GM19463 (cell line): Measurements from ENCODE around the gene COA8.
A peak's percentile ranks its signal among the peaks of the same experiment; 100 is the strongest.
"Not testable (repeated sequence)": the region's sequence is repeated elsewhere in the genome, so short reads cannot be mapped to it uniquely, and the experiment has no call there.

Experiments
- ATAC-seq: cut with Tn5 transposase; IDR thresholded peaks from one replicate; pipeline ENCODE4 v1.9.1; 2021; ENCODE audit warnings: mild to moderate bottlenecking, moderate library complexity; ENCODE audit not compliant: unreplicated experiment

COA8 gene

DNA sequence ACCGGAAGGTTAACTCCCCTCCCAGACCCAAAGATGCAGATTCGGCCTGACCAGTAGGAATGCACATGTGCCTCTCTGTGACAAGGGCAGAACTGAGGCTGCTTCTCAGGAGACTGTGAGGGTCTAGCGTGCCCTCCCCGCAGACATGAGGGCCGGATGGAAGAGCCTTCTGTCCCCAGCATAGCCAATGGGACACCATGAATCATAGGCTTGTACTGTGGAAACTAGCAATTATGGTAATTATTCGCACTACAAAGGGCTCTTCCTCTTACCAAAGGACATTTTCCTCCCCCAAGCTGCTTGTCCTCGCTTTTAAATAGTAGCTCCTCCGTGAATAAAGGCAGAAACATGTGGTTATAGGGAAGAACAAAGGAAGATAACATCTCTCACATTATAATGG, 6.2 kb downstream of the COA8 start:
- ATAC-seq, result no peak

DNA sequence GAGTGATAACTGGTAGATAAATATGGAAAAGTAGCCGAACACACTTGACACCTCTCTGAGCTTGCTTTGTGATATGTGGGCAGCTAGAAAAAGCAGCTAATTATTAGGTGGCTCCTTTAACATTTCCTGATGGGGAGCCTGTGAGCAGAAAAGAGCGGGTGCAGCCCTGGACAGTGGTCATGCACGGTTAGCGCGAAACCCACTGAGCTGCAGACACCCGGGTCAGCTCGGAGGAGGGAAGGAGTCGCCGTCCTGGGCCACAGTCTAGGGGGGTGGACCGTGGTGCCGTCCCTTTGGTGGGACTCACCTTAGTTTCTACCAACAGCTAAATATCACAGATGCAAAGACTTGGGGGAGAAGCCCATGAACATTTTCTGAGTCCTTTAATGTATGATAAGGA, 6.6 kb downstream of the COA8 start:
- ATAC-seq, result no peak

DNA sequence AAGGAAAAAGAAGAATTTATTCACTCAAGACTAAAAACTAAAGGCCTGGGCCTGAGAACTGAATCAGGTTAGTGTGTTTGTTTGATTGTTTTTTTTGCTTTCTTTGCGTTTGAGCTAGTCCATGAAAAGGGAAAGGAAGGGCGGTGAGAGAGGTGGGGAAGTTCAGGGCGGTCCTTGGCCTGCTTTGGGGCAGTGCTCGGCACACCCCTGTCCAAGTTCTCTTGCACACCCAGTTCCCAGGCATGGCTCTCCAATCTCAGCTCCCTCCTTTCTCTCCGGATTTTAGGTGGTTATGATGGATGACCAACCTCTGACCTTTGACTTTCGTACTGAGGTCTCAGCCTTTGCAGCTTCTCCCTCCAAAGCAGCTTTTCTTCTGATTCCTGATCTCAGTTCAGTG, 11.3 kb downstream of the COA8 start:
- no peak for ATAC-seq

DNA sequence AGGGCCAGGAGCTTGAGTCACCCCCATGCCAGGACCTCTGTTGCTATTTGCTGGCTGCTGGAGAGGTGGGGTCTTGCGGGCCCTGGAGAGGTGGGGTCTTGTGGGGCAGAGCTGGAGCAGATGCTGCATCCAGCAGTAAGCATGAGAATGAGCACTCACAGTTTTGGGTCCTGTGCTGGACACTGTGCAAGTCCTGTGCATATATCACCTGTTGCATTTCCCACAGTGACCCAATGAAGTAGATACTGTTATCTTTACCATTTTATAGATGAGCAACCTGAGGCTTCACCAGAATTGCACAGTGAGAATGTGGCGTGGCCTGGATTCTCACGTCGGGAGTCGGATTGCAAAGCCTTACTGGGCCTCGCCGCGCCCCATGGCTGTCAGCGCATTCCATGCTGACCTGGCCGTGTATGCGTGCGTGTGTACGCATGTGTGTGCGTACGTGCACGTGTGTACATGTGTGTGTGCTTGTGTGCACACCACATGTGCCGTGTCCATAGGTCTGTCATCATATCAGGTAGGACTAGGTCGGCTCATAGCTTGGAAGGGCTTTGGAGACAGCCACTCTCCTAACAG, 12.0 kb downstream of the COA8 start:
- no peak for ATAC-seq

DNA sequence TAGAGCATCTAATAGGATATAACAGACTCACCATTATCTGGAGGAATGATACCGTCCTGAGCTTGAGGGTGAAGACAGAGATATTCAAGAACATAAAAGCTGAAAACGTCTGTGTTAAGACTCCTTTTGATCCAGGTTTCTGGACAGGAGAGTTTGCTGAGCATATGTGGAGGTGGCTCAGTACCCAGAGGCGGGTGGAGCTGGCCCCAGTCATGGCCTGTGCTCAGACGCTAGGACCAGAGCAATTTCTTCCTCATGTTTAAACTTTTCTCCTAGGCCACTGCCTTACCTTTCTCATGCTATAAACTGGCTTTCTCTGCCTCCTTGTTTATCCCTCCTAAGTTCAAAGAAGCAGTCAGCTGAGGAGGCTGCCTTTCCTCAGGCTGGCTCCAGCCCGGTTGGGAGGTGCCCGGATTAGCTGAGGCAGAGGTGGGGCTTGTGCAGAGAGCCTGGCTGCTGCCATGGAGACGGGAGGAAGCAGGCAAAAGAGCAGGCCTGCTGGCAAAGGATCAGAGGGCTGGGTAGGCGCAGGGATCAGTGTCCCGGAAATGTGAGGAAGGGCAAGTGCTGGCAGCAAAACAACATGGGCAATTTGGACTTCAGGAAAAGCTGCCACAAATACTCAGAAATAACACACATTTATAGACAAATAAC, 13.7 kb downstream of the COA8 start:
- ATAC-seq, result no peak

DNA sequence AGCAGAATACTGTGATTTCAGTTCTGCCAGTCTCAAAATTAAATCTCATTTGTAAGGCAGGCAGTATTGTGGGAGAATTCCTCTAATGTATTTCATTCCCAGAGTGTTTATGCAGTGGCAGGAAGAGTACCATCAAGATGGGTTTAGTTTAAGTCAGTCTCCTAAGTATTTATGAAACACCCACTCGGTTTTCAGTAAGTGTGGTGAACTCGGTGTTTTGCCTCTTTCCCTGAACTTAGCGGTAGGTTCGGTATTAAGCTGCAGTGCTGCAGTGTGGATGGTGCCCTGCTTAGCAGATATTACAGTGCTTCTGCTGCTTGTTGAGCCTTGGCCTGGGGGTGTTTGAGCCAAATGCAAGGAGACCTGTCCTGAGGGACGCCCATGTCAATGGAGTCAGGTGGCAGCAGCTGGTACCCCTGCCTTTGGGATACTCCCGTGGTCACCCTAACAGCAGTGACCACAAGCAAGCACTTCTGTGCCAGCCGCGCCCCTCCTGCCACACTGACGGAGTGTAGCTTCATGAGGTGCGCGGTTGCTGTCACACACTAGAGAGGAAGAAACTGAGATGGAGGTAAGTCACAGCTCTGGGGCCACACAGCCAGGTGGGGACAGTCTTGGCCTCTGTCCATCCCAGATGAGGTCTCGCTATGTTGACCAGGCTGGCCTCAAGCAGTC, 15.8 kb downstream of the COA8 start:
- no peak for ATAC-seq

DNA sequence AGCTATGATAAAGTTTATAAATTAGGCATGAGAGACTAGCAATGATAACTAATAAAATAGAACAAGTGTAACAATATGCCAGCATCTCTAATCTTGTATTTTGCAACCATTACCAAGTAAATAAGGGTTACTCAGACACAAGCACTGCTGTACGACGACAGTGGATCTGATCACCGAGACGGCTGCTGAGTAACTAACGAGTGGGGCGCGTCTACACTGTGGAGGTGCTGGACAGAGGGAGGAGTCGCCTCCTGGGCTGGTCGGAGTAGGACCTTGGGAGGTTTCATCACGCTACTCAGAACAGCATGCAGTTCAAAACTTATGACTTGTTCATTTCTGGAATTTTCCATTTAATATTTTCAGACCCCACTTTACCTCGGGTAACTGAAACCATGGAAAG, 18.4 kb downstream of the COA8 start:
- ATAC-seq, result no peak

DNA sequence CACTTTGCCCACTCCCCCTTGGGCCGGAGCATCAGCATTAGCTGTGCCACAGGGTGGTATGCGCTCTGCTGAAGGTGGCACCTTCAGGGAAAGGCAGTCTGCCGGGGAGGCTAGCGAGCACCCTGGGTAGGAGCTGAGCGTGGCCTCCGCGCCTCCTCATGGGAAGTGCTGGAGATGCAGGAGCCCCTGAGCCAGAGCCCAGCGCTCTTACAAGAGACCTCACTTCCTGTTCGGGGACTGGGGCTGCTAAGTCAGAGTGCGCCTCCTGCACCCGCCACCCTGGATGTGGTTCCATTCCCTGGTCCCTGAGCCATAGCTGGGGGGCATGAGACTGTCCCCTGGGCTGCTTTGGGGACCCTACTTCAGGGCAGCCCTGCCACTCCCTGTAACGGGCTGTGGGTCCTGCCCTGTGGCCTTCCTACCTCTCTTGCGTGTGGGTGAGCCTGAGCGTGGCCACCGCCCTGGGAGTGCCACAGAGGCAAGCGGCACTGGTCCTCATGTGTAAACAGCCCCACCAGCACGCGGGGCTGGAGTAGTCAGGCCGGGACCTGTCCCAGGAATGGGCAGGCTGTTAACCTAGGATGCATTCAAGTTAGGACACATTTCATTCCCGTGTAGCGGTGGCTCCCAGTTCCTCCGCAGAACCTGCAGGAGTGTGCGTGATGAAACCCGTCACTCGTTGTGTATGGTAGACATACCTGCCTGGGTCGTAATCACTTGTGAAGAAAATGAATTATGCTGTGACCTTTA, 19.4 kb downstream of the COA8 start:
- ATAC-seq, result no peak

DNA sequence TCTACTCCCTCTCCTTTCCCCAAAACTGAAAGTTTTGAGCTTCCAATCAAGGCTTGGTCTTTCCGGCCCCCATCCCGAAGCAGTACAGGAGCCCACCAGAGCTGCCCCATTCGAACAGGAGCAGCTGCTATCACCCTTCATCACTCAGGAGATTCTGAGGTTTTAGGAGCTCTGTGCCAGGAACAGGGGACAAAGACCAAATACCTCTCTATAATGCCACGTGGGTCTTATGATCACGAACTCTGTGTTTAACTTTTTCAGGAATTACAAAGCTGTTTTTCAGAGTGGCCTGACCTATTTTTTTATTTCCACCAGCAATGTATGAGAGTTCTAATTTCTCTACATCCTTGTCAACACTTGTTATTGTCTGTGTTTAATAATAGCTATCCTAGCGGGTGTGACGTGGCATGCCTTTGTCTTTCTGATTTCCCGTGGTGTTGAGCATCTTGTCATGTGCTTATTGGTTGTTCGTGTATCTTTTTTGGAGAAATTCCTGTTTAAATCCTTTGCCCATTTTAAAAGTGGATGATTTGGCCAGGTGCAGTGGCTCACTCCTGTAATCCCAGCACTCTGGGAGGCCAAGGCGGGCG, 21.7 kb downstream of the COA8 start:
- no peak for ATAC-seq

DNA sequence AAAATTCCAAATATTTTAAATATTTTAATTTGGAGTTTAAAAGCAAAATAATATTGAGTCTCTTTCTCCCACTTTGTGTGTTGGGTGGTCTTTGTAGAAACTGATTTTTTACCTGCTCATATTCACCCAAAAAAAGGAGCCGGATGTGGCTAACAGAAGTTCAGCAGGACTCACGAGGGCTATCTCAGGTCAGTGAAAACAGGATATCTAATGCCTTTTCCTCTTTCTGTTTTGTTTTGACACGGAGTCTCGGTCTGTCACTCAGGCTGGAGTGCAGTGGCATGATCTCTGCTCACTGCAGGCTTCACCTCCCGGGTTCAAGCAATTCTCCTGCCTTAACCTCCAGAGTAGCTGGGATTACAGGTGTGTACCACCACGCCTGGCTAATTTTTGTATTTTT, 30.8 kb downstream of the COA8 start:
- peak; percentile 96 for ATAC-seq

DNA sequence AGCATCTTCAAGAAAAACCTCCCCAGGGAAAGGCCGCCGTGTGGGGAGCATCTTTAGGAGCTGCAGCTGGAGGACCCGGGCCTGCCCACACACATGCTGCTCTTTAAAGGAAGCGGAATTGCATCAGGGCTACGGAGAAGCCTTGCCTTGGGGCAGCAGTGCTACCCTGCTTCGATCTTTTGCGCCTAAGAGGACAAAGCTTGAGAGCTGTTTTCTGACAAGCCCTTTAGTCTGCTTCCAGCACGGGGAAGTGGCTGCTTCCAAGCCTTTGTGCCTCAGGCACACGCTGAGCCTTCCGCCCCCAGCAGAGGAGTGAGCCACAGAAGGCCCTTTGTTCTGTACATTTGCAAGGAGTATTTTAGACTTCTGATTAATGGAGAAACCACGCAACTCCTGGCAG, 31.5 kb downstream of the COA8 start:
- no peak for ATAC-seq

DNA sequence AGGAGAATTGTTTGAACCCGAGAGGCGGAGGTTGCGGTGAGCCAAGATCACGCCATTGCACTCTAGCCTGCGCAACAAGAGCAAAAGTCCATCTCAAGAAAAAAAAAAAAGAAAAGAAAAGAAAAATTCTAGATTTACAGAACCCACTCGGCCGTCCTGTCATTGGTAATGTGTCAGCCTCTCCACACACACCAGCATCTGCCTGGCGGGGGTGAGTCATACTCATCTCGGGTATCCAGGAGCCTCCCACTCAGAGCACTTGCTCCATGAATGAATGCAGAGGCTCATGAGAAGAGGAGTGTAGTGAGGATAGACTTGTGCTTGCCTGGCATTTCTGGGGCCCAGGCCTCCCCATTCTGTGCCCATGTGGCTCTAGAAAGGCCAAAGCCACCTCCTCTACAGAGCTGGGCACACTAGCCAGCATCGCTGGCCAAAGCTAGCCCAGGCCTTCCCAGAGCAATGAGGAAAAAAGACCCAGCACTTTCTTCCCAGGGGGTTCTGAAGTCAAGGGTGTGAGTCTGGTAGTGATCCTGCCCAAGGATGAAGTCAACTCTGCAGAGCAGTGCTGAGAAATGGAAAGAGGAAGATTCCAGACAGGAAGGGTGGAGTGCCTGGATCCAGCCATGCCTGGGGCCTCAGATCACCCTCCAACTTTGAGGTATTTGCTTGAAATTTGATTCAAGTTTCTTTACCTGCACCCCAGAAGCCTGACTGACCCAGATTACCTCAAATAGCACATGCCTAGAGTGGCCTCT, 35.0 kb downstream of the COA8 start:
- ATAC-seq, result no peak

DNA sequence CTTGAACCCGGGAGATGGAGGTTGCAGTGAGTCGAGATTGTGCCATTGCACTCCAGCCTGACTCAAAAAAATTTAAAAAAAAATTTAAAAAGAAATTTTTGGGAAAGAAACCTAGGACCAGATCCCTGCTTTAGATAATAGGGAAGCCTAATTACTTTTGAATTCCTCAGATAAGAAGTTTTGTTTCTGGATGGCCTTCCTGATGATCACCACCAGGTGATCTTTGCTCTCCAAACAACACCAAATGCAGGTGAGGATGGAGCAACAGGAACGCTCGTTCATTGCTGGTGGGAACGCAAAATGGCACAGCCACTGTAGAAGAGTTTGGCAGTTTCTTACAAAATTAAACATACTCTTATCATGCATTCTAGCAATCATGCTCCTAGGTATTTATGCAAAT, 37.7 kb downstream of the COA8 start:
- no peak for ATAC-seq

DNA sequence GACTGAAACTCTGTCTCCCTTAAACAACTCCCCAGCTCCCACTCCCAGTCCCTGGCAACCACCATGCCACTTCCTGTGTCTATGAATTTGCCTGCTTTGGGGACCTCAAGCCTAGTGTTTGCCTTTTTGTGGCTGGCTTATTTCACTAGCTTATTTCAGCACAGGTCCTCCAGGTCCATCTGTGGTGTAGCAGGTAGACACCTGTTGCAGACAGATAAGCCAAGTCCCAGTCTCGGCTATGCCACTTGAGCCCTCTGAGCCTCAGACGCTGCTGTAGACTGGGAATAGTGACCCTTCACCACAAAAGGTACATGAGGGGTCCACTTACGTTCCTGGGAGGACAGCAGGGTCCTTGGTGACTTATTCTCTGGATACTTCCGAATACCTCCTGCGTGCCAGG, 41.9 kb downstream of the COA8 start:
- no peak for ATAC-seq

DNA sequence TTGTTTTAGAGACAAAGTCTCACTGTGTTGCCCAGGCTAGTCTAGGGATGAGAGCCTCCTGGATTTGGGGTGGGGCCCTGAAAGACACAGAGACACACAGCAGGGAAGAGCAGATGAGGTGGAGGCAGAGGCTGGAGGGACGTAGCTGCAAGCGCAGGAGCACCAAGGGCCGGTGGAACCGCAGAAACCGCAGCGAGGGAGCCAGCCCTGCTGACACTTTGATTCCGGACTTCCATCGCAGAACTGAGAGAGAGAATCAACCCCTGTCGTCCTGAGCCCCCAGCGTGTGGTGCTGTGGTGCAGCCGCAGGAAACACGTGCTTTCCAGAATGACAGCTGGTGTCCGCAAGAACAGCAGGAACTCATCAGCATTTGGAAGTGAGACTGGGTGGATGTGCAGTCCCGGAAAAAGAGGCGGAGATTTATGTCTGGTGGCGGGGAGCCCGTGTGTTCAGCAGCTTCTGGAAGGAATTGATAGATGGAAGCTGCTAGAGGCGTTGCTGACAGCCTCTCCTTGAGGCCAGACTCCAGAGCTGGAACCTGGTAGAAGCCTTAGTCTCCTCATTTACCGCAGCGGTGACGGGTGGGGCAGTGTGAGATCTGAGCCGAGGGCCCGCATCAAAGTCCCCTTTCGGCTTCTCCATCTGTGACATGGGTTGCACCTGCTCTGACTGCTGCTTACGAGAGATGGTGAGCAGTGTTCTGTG, 44.4 kb downstream of the COA8 start:
- peak; percentile 65 for ATAC-seq

DNA sequence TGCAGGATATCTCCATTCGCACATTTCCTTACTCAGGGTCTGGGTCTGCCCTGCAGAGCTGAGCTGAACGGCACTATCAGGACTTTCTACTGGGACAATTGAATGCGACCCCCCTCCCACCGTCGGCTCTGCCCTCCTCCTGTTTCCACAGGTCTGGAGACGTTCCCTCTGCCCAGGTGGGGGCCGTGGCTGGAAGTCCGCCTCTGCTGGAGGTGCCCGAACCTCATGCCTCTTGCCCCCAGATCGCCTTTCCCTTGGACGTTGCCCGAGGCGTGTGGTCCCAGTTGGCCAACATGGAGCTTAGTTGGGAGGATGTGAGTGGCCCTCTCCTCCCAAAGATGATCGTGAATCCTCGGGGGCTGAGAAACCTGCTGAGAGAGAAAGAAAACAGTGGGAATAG, 45.1 kb downstream of the COA8 start:
- no peak for ATAC-seq

DNA sequence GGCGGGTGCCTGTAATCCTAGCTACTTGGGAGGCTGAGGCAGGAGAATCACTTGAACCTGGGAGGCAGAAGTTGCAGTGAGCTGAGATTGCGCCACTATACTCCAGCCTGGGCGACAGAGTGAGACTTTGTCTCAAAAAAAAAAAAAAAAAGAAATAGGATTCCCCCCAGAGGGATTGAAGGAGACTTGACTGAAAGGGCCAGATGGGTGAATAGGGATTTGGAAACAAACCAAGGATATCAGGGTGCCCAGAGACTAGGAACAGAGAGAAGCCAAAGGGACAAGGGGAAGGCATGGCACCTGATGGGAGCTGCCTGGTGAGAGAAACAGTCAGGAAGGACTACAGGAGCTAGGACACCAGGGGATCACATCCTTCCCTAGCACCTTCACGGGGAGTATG, 46.3 kb downstream of the COA8 start:
- ATAC-seq, result not testable (repeated sequence)

DNA sequence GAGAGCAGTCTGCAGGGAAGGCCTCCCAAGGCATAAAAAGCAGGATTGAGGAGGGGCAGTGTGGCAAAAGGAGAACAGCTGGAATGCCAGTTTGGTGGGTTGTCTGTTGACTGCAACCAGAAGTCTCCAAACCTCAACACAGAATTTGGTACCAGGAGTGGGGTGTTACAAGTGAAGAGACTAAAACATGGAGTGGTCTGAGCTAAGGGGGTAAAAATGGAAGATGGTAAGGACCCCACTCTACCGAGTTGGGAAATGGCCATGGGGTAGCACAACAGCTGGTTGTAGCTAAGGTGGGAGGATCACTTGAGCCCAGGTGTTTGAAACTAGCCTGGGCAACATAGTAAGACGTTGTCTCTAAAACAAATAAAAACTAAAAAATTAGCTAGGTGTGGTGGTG, 48.5 kb downstream of the COA8 start:
- ATAC-seq, result no peak

DNA sequence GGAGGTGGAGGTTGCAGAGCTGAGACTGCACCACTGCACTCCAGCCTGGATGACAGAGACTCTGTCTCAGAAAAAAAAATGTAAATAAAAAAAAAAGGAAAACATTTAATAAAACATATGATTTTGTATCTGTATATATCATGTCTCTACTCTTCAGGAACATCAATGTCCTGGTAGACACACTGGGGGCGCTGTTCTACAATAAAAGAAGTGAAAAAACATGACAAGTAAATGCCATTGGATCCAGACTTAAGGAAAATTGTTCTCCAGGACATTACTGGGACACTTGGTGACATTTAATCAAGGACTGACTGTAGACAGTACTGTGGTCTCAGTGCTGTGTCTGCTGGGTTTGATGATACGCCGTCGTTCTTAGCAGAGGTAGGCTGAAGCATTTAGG, 50.8 kb downstream of the COA8 start:
- ATAC-seq, result no peak

DNA sequence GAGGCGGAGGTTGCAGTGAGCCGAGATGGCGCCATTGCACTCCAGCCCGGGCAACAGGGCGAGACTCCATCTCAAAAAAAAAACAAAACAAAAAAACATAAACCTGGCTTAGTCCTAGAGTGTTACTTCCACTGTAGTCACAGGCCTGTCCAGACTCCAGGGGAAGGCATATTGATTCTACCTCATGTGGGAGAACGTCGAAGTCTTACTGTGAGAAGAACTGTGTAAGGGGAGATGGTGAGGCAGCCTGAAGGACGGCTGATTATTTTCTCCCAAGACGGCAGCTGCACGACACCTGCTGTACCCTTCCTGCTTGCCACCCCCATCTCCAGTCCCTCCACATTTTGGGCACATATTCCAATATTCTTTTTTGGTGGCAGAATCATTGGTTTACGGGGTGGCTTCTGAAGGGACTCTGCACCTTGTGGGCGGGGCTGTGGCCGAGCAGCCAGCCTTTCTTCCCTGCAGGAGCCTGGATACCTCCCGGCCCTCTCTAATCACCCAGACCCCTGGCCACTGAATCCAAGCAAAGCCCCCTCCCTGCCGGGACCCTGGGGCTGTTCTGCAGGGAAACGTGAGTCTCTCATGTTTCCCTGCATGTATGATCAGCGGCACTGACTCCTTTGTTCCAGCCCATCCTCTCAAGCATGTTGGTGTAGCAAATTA, 54.0 kb downstream of the COA8 start:
- no peak for ATAC-seq
